Measurements from ENCODE around the gene ORC1.

- TF ChIP-seq CTCF (IDR thresholded peaks at IDR 0.05) (no peak), POLR2A (IDR thresholded peaks at IDR 0.05) (no peak)
Measured at GRCh38 chr1:52368383-52369172, 35.6 kb downstream of the ORC1 start.
